Measurements from ENCODE around the gene DTNB. TPM values are rescaled to one million over a fixed set of nuclear protein-coding genes. Genes with fewer than 3 reads are reported as not detected.
"Not testable (repeated sequence)": the region's sequence is repeated elsewhere in the genome, so short reads cannot be mapped to it uniquely, and the experiment has no call there.

DTNB gene
- total RNA-seq, 2 experiments from 2014 or later, result 29.8 to 31.0 TPM

DNA sequence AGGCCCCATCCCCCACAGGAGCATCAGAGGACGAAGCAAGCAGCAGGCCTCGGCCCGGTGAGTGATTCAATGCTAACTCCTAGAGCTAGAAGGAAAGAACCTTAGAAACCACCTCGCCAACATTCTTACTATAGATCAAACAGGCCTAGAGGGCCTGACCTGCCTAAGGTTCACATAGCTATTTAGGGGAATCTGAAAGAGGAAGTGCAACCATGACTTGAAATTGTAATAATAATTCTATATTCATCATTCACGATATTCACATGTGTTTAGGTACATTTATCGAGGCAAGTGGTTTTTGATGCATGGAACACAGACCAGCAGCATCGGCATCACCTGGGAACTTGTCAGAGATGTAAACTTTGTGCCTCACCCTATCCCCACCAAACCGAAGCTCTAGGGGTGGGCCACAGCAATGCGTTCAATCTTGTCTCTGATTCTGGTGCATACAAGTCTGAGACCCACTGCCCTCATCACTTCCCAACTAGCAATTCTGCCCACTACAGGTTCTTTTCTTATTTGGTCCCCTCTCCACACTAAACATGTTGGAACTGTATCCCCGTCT lies 253.6 kb downstream of the DTNB start:
- Mint-ChIP-seq H3K9me3 (peaks cover 8% of the 10 kb centered on the region), H3K27me3 (no peaks in the 10 kb centered on the region), H3K4me3 (no peak overlapping the region), H3K36me3 (ENCODE audit: low read depth) (peaks cover 20% of the 10 kb centered on the region), H3K4me1 (peaks cover 17% of the 10 kb centered on the region), H3K27ac (no peak overlapping the region)
- DNase-seq, result no peak
- ChIA-PET CTCF (interaction anchor here (1.1 to 1.5 kb wide), 4 partner anchors 9 to 60 kb away, joined by 3 to 4 read pairs (median 4); no protein-coding TSS in a partner anchor), POLR2A (no interaction called here)

DNA sequence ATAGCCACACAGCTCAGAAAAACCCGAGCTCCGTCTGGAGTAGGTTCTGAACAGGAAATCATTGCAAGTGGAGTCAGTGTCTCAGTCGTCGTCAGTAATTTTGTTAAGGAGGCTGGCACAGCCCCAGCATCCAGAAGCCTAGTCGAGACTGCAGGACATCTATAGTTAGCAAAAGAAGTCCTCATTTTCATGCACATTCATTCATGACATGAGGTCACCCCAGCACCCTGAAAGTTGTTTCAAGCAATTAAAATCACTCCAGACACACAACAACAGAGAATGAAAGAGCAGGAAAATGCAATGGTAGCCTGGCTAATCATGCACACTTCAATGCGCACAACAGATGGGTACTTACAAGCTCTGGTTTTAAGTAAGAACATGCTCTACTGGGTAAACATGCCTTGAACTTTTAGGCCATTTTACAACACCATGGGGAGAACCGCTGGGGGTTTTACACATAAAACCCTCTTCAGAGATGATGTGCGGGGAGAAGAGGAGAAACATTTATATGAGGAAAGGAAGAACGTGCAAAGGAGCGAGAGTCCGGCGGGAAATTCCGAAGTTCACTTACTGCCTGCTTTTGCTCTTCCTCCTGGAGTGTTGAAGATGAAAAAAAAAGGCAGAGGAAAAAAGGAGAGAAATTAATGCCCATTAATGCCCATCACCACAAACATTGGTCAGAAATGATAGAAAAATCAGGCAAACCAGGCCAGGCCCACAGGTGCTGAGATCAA lies 254.3 kb downstream of the DTNB start:
- no peak for DNase-seq
- Mint-ChIP-seq H3K27ac (no peak overlapping the region), H3K9me3 (peaks cover 8% of the 10 kb centered on the region), H3K27me3 (no peaks in the 10 kb centered on the region), H3K36me3 (ENCODE audit: low read depth) (peaks cover 20% of the 10 kb centered on the region), H3K4me3 (no peak overlapping the region), H3K4me1 (peaks cover 17% of the 10 kb centered on the region)
- ChIA-PET POLR2A (interaction anchor here (0.7 kb wide), 1 partner anchor 34 kb away, joined by 4 read pairs; no protein-coding TSS in a partner anchor), CTCF (interaction anchor here (0.8 to 1.5 kb wide), 5 partner anchors 8 to 61 kb away, joined by 3 to 4 read pairs (median 3); no protein-coding TSS in a partner anchor)

DNA sequence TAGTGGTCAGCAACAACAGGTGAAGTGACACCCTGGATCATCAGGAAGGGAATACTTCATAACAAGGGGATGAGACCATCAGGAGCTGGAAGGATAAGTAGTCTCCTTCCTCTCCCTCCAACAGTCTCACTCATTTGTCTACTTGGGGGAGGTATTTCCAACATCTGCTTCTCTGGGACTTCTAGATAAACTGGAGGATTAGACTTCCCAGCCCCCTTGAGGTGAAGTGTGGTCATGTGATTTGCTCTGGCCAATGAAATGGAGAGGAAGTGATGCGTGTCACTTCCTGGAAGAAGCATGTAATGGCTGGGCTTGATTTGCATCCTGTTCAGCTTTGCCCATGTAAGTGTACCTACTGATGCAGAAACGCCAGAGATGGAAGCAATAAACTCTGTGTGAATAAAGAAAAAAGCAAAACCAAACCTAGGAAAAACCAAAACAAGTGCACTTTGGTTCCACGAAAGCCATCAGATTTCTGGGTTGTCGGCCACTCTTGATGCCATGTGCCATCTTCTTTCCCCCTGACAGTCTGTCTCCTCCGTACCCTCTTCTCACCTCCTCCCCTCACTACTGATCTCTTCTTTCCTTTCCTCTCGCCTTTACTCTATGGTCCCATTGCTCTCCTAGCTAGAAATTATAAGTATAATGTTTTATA lies 255.5 kb downstream of the DTNB start:
- ChIA-PET CTCF (interaction anchor here (1.0 to 2.3 kb wide), 4 partner anchors 9 to 34 kb away, joined by 3 to 10 read pairs (median 4); no protein-coding TSS in a partner anchor), POLR2A (interaction anchor here (0.7 kb wide), 1 partner anchor 35 kb away, joined by 4 read pairs; no protein-coding TSS in a partner anchor)
- Mint-ChIP-seq H3K27ac (no peak overlapping the region), H3K4me3 (no peak overlapping the region), H3K9me3 (peaks cover 8% of the 10 kb centered on the region), H3K36me3 (ENCODE audit: low read depth) (peaks cover 20% of the 10 kb centered on the region), H3K27me3 (no peaks in the 10 kb centered on the region), H3K4me1 (peaks cover 17% of the 10 kb centered on the region)
- DNase-seq, result no peak

DNA sequence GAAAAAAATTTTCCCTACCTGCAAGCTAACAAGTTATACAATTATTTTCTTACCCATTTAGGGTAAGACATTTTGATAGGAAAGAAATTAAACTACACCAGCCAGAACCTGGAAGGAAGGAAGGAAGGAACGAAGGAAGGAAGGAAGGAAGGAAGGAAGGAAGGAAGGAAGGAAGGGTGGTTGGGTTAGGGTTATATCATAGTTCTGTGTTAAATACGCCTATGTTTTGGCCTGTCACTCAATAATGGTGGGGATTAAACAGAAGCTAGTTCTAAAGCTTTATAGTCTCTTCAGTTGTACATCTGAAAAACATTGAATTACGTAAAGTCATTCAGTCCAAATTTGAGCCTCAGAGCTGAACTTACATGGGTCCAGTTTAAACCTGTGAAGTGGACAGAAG lies 256.7 kb downstream of the DTNB start:
- no peak overlapping the region for H3K27ac Mint-ChIP-seq
- no peaks in the 10 kb centered on the region for H3K27me3 Mint-ChIP-seq
- no peak overlapping the region for H3K4me3 Mint-ChIP-seq
- peaks cover 20% of the 10 kb centered on the region for H3K36me3 Mint-ChIP-seq (ENCODE audit: low read depth)
- H3K9me3 Mint-ChIP-seq, result peaks cover 8% of the 10 kb centered on the region
- CTCF ChIA-PET, result interaction anchor here (0.6 to 2.3 kb wide), 5 partner anchors 10 to 140 kb away, joined by 3 to 10 read pairs (median 3); no protein-coding TSS in a partner anchor
- peaks cover 17% of the 10 kb centered on the region for H3K4me1 Mint-ChIP-seq
- POLR2A ChIA-PET, result no interaction called here
- DNase-seq, result no peak

DNA sequence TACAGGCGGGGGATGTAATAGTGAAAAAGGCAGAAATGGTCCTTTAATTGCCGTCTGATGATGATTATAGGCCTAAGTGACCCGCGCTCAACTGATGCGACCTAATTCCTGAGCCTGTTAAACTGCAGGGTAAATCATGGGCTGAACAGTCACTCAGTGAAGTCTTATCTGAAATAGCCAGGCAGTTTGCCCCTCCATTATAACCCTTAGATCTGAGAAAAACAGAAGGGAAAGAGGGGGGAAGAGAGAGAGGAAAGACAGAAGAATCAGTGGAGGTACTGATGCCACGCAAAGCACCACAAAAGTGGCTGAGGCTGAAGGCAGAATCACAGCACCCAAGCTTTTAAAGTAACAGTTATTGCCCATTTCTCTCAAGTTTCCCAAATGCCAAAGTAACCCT lies 258.6 kb downstream of the DTNB start:
- Mint-ChIP-seq H3K27me3 (no peaks in the 10 kb centered on the region), H3K9me3 (peaks cover 8% of the 10 kb centered on the region), H3K36me3 (ENCODE audit: low read depth) (peaks cover 20% of the 10 kb centered on the region), H3K27ac (no peak overlapping the region), H3K4me1 (peaks cover 21% of the 10 kb centered on the region), H3K4me3 (no peak overlapping the region)
- DNase-seq, result no peak
- ChIA-PET POLR2A (no interaction called here), CTCF (interaction anchor here (1.6 kb wide), 1 partner anchor 10 kb away, joined by 5 read pairs; no protein-coding TSS in a partner anchor)

DNA sequence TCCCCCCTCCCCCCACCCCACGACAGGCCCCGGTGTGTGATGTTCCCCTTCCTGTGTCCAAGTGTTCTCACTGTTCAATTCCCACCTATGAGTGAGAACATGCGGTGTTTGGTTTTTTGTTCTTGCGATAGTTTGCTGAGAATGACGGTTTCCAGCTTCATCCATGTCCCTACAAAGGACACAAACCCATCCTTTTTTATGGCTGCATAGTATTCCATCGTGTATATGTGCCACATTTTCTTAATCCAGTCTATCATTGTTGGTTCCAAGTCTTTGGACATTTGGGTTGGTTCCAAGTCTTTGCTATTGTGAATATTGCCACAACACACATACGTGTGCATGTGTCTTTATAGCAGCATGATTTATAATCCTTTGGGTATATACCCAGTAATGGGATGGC lies 260.0 kb downstream of the DTNB start:
- peaks cover 17% of the 10 kb centered on the region for H3K4me1 Mint-ChIP-seq
- H3K4me3 Mint-ChIP-seq, CTCF ChIA-PET, H3K9me3 Mint-ChIP-seq, DNase-seq, H3K27ac Mint-ChIP-seq, POLR2A ChIA-PET, H3K27me3 Mint-ChIP-seq: not testable (repeated sequence)
- H3K36me3 Mint-ChIP-seq (ENCODE audit: low read depth), result peaks cover 11% of the 10 kb centered on the region

DNA sequence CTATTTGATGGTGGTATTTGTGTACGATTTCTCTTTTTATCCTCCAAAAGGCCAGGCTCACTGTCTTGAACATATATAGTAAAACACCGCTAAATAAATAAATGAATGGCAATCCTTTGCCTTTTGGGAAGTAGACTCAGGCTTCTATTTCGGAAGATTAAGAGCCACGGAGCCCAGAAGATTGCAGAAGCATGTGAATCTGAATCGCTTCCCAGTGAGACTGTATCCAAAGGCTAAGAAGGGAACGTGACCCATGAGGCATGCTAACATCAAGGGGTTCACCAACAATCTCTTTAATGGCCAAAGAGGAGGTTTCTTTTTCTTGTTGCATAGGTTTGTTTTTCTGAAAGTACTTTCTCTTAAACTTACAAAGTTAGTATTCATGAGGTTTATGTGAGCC lies 261.6 kb downstream of the DTNB start:
- POLR2A ChIA-PET, result no interaction called here

DNA sequence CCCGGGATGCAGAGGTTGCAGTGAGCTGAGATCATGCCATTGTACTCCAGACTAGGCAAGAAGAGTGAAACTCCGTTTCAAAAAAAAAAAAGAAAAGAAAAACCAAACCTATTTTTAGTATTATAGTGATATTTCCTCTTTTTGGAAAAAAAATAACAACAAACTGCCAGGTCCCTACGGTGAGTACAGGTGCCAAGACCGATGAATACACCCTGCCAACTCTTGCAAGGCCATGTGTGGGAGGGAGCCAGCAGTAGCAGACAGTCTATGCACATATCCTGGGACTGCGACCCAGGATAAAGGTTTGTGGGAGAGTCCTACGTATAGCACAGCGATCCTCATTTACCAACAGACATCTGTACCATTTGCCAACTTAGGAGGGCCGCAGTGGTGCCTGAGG lies 262.1 kb downstream of the DTNB start:
- H3K4me3 Mint-ChIP-seq, result no peak overlapping the region
- DNase-seq, result no peak
- no peaks in the 10 kb centered on the region for H3K27me3 Mint-ChIP-seq
- ChIA-PET CTCF (interaction anchor here (0.8 to 1.5 kb wide), 2 partner anchors 8 to 17 kb away, joined by 3 read pairs; no protein-coding TSS in a partner anchor), POLR2A (no interaction called here)
- H3K9me3 Mint-ChIP-seq, result no peaks in the 10 kb centered on the region
- peaks cover 7% of the 10 kb centered on the region for H3K4me1 Mint-ChIP-seq
- no peak overlapping the region for H3K27ac Mint-ChIP-seq
- no peaks in the 10 kb centered on the region for H3K36me3 Mint-ChIP-seq (ENCODE audit: low read depth)

More for the DNA sequence above, 261.6 kb downstream of the DTNB start:
- H3K4me1 Mint-ChIP-seq, result peaks cover 8% of the 10 kb centered on the region
- no peak overlapping the region for H3K4me3 Mint-ChIP-seq
- no peaks in the 10 kb centered on the region for H3K27me3 Mint-ChIP-seq
- DNase-seq, result no peak
- no peaks in the 10 kb centered on the region for H3K9me3 Mint-ChIP-seq
- H3K36me3 Mint-ChIP-seq (ENCODE audit: low read depth), result peaks cover 2% of the 10 kb centered on the region
- CTCF ChIA-PET, result interaction anchor here (1.5 kb wide), 1 partner anchor 49 kb away, joined by 4 read pairs; no protein-coding TSS in a partner anchor
- H3K27ac Mint-ChIP-seq, result no peak overlapping the region

DNA sequence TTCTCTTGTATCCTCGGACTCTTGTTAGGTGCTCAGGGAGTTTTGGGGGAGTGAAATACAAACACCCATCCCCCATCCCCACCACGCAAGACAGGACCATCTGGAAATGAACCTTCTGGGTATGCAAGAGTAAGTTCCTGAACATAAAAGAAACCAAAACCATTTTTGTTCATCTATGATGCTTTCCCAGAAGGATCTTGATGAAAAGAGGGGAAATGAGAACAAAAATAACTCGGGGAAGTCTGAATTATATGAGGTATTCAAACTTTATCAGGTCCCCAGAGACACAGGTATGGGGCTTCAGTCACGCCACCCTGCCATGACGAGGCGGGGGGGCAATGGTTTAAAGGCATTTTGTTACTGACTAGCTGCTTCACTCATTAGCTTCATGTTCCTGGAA lies 263.0 kb downstream of the DTNB start:
- CTCF ChIA-PET, result interaction anchor here (0.7 to 1.5 kb wide), 4 partner anchors 9 to 1011 kb away, joined by 3 to 5 read pairs (median 3); no protein-coding TSS in a partner anchor
- Mint-ChIP-seq H3K4me3 (no peak overlapping the region), H3K27ac (no peak overlapping the region), H3K36me3 (ENCODE audit: low read depth) (no peaks in the 10 kb centered on the region), H3K27me3 (no peaks in the 10 kb centered on the region), H3K4me1 (peaks cover 7% of the 10 kb centered on the region), H3K9me3 (no peaks in the 10 kb centered on the region)
- POLR2A ChIA-PET, result no interaction called here
- DNase-seq, result no peak

DNA sequence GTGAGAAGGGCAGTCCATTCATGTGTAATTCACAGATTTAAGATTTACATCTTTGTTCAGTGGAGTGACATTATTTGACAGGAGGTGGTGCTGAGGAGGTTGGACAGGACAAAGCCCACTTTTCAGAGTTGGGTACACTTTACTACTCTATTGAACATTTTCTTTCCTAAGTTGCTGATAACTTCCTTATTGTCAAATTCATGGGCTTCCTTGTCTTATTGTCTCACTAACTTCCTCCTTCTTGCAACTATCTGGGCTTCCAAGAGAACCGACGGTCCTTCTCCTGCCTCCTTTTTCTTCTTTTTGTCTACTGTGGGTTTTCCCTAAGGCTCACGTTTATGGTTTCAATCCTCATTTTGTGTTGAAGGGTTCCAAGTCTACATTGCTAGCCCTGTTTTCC lies 263.9 kb downstream of the DTNB start:
- Mint-ChIP-seq H3K4me3 (no peak overlapping the region), H3K36me3 (ENCODE audit: low read depth) (no peaks in the 10 kb centered on the region), H3K27me3 (no peaks in the 10 kb centered on the region), H3K27ac (no peak overlapping the region), H3K4me1 (peaks cover 7% of the 10 kb centered on the region), H3K9me3 (no peaks in the 10 kb centered on the region)
- ChIA-PET POLR2A (no interaction called here), CTCF (interaction anchor here (1.5 kb wide), 1 partner anchor 15 kb away, joined by 3 read pairs; no protein-coding TSS in a partner anchor)
- no peak for DNase-seq

DNA sequence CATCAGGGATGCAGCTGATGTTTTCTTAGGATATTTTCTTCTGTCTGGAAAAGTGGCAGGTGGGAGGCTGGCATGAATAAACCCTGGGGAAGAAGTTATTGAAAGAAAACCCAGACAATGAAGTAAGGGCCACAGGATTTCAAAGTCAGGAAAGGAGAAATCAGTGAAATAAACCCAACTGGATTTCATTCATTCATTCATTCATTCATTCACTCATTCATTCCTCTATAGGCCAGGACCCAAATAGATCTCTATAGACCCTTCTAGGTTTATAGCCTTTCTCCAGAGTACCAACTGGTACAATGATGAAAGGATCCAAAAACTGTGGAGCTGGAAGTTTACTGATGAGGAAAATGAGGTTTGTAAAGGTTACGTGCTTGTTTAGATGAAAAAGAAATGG lies 264.3 kb downstream of the DTNB start:
- no peaks in the 10 kb centered on the region for H3K9me3 Mint-ChIP-seq
- no peak overlapping the region for H3K4me3 Mint-ChIP-seq
- no peak overlapping the region for H3K27ac Mint-ChIP-seq
- peaks cover 10% of the 10 kb centered on the region for H3K4me1 Mint-ChIP-seq
- DNase-seq, result no peak
- no peaks in the 10 kb centered on the region for H3K36me3 Mint-ChIP-seq (ENCODE audit: low read depth)
- CTCF ChIA-PET, result interaction anchor here (0.6 kb wide), 1 partner anchor 40 kb away, joined by 3 read pairs; no protein-coding TSS in a partner anchor
- POLR2A ChIA-PET, result no interaction called here
- no peaks in the 10 kb centered on the region for H3K27me3 Mint-ChIP-seq

DNA sequence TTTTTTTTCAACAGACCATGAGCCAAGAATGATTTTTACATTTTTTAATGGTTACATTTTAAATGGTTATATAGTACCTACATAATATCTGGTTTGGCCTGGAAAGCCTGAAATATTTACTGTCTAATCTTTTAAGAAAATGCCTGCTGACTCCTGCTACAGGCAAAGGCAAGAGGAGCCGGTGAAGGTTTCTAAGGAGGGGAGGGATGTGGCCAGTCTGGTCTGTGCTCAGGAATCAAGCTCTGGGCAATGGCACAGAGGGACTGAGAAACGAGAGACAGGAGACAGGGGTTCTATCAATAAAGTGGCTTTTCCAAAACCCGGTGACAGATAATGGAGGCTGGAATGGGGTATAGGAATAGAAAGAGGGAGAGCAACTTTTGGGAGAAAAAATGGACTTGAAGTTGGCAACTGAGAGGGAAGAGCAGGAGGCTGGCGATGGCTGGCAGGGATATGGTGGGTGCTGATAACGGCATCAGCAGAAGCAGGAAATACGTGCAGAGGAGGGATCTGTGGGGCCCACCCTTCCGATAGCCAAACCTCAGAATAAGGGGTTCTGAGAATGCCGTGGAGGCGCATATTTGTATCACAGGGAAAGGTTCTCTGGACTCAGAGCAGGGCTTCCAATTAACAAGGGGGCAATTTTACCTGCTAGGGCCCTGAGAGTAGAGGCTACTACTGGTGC lies 267.6 kb downstream of the DTNB start:
- DNase-seq, result no peak
- CTCF ChIA-PET, result interaction anchor here (0.6 kb wide), 1 partner anchor 50 kb away, joined by 3 read pairs; no protein-coding TSS in a partner anchor
- Mint-ChIP-seq H3K9me3 (no peaks in the 10 kb centered on the region), H3K27me3 (no peaks in the 10 kb centered on the region), H3K36me3 (ENCODE audit: low read depth) (peaks cover 1% of the 10 kb centered on the region), H3K27ac (no peak overlapping the region), H3K4me1 (peaks cover 35% of the 10 kb centered on the region), H3K4me3 (no peak overlapping the region)
- POLR2A ChIA-PET, result no interaction called here
